GM18909 (cell line): ENCODE data around the gene SNORC.
"Not testable (repeated sequence)": the region's sequence is repeated elsewhere in the genome, so short reads cannot be mapped to it uniquely, and the experiment has no call there.

Source experiments
- ATAC-seq: cut with Tn5 transposase; IDR thresholded peaks from one replicate; pipeline ENCODE4 v1.9.1; 2021; ENCODE audit warnings: mild to moderate bottlenecking; ENCODE audit not compliant: unreplicated experiment, poor library complexity

The SNORC gene

DNA sequence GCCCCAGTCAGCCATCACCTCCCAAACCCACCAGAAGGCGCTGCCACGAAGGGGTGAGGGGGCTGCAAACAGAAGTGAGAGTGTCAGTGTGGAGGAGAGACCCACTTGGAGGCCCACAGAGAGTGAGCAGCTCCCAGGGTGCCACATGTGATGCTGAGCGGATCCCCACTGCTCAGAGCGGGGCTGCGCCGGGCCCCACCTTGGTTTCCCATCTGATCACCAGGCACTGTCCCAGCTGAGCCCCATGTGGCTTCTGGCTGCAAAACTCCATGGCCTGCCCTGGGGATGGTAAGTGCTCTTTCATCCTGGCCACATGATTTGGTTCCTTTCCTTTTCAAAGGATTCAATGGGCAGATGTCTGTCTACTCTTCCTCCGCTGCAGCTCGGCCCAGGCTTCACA is 23.8 kb downstream of the SNORC start:
- no peak for ATAC-seq

DNA sequence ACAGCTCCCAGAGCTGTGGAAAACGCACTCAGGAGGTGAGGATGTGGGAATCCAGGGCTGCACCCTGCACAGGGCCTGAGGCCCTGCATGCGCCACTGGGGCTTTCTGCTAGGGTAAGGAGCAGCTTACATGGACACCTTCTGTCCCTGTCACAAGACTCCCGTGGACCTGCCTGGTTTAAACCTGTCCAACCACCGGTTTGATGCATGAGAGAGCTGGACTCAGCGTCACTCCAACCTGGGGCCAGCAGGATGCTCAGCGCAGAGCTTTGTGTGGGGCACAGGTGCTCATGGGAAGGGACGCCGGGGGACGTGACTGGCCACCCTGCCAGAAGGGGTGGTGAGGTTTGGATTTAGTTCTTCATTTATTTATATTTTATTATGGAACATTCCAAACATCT is 24.2 kb downstream of the SNORC start:
- no peak for ATAC-seq

DNA sequence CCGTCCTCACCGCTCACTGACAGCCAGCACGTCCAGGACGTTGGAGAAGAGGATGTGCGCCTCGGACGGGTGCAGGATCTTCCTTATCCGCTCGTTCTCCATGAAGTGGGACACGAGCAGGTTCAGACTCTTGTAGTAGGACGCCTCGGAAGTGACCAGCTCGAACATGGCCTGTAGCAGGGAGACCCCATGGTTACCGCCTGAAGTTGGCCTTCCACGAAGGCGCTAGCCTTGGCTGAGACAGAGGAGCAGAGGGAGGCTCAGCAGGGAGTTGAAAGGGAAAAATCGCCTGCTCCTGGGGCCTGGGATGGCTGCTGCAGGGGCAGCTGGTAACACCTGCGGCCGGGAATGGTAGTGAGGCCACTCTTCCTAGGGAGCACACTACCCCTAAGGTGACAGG is 24.7 kb downstream of the SNORC start:
- no peak for ATAC-seq

DNA sequence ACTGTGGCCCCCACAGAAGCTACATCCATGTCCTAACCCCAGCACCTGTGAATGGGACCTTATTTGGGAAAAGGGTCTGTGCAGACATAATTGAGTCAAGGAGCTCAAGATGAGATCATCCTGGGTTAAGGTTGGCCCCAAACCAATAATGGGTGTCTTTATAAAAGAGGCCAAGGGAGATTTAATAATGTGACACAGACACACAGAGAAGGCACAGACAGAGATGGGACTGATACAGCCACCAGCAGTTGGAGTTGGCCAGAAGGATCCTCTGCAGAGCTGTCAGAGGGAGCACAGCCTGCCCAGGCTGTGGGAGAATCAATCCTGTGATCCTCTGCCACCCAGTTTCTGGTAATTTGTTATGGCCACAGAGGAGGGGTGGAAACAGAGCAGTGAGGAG is 26.0 kb downstream of the SNORC start:
- ATAC-seq: no peak

DNA sequence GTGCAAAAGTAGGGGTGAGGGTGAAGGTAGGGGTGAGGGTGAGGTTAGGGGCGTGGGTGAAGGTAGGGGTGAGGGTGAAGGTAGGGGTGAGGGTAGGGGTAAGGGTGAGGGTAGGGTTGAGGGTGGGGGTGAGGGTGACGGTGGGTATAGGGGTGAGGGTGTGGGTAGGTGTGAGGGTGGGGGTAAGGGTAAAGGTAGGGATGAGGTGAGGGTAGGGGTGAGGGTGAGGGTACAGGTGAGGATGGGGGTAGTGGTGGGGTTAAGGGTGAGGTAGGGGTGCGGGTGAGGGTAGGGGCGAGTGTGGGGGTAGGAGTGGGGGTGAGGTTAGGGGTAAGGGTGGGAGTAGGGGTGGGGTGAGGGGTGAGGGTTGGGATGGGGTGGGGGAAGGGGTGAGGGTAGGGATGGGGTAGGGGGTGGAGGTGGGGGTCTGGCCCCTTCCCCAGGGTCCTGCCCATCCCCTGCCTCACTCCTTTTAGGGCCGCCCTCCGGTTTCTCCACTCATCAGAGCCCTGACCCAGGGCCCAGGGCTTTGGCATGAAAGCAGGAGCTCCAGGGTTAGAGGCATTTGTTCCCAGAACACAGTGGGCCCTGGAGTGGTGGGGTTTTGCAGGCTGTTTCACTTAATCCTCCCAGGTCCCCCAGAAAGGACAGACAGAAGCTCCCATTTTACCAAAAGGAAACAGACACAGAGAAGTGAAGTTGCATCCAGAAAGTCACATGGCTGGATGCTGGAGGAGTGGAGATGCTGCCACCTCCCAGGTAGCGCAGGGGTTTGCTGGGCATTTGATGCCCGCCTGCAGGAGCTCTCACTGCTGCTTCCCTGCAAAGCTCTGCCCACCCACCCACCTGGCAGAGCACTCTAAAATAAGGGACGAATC is 26.9 kb downstream of the SNORC start:
- ATAC-seq: no peak

DNA sequence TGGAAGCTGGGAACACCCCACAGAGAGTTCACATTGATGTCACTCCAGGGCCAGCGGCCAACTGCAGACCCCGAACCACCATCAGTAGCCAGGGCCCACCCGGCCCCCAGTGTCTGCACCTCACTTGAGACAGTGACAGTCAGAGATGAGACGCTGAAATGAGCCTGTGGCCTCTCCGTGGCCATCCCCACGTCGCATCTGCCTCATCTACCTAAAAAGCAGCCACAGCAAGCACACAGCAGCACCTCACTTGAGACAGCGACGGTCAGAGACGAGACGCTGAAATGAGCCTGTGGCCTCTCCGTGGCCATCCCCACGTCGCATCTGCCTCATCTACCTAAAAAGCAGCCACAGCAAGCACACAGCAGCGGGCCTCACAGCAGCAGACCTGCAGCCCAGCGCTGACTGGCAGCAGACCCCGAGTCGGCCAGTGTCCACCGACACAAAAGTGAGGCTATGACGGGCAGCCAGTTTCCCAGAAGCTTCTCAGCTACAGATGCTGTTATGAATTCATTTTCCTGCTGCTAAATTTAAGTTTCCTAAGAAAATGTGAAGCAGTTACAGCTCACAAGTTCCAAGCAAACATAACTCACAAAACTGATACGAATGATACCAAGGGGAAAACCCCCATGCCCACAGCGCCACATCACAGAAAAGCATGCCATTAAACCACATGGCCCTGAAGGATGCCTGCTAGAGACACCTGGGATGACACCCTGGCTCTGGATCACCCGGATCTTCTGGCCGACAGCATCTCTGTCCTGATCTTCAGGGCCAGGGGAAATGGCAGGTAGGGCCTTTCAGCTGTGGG is 27.7 kb downstream of the SNORC start:
- no peak for ATAC-seq

DNA sequence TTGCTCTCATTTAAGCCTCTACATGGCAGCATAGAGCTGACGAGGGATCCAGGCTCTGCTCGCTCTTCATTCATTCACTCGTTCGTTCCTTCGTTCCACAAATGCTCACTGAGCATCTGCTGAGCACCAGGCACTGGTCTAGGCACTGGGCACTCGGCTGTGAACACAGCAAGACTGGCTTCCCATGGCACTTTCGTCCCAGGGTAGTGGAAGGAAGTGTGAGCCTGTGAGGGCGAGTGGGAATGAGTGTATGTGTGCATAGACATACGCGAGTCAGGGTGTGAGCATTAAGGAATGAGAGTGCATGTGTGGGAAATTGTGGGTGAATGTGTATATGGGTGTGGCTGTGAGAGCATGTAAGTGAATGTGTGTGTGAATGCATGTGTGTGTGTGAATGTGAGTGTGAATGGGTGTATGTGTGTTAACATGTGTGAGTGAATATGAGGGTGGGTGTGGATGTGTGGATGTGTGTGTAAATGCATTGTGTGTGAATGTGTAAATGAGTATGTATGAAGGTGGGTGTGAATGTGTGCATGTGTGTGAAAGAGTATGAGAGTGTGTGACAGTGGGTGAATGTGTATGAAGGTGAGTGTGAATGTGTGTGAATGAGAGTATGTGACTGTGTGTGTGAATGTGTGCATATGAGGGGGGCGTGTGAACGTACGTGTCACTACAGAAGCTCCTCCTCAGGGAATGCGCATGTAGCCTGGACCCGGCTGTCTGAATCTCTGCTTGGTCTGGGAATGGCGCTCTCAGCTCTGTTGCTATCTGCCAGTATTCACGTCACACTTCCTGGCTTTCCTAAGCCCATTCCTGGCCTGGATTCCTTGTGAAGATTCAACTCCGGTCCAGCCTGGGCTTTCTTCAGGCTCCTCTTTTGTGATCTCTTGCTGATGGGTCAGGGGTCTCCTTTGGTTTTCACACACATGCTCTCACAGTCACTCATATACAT is 28.8 kb downstream of the SNORC start:
- no peak for ATAC-seq

DNA sequence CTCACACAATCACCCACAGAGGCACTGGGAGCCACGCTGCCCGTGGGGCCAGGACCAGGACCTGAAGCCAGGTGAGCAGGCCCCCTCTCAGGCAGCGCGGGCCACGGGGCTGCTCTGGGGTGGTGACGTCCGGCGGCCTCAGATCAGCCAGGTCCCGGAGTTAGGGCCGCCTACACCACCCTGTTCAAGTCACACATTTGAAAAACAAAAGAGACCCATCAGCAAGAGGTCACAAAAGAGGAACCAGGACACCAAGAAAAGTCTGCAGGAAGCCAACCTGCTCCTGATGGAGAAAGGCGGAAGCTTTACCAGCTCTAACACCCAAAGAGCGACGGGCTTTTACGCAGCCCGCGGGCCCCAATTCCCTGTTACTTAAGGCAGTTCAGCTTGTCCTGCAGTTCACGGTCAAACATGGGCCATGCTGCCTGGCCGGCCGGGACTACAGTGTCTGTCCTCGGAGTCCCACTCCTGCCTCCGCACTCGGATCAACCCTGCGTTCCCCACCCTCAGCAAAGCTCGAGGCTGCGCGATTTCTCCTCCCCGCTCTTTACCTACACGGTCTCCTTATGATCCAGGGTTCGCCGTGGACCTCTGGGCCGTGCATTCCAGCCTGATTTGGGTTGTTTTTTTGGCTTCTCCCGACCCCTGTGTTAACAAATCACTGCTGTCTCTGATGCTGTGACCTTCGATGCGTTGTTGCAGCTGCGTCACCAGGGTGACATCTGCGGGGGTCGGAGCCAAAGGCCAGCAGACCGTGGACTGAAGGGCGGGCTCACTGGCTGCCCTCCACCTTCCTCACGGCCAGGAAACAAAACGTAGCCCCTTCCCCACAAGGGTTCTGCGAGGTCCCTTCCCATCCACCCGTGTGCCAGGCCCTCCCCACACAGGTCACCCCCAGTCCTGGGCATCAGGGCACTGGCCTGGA is 31.0 kb downstream of the SNORC start:
- no peak for ATAC-seq

DNA sequence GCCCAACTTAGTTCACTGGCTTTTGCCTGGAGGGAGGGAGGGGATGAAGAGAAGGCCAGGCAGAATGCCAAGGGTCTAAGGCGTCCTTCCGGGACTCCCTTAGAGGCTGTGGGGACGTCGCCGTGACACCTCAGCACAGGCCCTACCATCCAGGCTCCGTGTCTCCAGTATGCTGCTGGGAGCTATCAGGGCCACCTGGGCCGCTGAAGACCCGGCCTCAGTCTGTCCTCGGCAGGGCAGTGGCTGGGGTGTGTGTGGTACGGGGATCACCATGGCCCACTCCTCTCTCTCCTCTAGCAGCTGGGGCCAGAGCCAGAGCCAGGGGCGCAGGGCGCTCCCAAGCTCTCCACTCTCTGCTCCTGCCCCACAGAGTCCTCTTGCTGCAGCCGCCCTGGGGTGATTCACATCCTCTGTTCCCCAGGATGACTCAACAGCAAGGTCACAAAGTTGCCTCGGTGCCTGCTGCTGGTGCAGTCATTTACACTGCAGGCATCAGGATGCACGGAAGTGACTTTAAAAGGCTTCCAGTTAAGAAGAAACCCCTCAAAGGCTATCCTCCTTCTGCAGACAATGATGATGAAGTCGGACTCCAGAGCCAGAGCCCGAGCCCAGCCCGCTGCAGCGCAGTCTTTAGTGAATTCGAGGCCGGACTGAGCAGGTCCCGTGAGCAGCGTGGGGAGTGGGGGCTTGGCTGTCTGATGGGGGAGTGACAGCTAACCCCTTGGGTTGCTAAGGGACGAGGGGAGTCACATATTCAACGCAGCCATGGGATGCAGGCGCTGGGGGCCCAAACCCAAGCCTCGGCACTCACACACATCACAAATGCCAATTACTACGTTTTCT is 31.9 kb downstream of the SNORC start:
- no peak for ATAC-seq

DNA sequence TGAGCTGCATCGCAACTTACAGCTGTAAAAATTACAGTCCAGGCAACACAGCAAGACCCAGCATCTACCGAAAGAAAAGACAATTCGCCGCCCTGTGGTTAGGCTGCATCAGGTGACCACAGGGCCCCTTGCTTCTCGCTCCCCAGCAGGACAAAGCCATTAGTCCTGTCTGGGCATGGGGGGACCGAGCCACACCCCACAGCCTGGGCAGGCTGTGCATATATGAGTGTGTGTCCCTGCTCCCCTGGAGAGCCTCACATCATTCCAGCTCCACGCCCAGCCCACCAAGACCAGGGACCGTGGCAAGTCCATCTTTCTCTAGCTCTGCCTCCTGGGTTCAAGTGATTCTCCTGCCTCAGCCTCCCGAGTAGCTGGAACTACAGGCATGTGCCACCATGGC is 33.9 kb downstream of the SNORC start:
- ATAC-seq: no peak

DNA sequence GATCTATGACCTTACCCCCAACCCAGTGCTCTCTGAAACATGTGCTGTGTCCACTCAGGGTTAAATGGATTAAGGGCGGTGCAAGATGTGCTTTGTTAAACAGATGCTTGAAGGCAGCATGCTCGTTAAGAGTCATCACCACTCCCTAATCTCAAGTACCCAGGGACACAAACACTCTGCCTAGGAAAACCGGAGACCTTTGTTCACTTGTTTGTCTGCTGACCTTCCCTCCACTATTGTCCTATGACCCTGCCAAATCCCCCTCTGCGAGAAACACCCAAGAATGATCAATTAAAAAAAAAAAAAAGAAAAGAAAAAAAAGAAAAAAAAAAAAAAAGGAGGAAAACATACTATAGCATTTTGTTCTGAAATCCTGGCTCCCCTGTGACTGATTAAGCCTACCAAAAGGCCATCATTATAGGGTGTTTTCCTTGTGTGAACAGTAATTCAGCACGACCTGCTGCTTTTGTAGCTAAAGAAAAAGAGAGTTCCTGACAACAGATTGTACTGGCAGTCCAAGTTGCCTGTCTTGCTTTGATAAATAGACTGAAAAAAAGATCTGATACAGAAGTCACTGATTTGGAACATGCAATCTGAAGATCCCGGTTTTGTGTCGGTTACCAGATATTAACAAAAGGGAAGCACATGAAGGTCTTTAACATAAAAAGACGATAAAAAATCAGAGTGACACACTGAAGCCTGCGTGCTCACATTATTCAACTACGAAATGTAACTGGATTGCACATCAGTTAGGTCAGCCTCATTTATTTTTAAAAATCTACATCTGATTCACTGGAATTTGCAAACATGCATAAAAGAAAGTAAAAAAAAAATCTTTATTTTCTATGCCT is 37.0 kb downstream of the SNORC start:
- ATAC-seq: not testable (repeated sequence)

DNA sequence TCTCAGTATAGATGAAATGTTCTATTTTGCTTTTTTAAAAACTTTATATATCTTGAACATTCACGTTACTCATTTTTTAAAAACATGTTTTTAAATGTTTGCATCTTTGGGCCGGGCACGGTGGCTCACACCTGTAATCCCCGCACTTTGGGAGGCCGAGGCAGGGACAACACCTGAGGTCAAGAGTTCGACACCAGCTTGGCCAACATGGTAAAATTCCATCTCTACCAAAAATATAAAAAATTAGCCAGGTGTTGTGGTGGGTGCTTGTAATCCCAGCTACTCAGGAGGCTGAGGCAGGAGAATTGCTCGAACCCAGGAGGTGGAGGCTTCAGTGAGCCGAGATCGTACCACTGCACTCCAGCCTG is 37.6 kb downstream of the SNORC start:
- not testable (repeated sequence) for ATAC-seq

DNA sequence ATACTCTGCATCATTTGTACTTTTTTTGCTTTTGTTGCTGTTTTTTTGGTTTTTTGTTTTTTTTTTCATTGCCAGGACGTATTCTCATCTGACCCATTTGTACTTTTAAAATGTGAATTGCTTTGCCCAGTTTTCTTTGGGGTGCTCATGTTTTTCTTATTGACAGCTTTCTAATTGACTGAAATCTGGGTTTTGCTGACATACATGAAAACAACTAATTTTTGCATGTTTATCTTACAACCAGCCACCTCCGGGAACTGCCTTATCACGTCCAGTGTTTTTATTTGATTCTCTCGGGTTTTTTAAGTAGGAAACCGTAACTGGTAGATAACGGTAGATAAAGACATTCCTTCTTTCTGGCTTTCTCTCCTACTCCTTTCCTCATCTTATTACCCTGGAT is 38.6 kb downstream of the SNORC start:
- ATAC-seq: no peak

DNA sequence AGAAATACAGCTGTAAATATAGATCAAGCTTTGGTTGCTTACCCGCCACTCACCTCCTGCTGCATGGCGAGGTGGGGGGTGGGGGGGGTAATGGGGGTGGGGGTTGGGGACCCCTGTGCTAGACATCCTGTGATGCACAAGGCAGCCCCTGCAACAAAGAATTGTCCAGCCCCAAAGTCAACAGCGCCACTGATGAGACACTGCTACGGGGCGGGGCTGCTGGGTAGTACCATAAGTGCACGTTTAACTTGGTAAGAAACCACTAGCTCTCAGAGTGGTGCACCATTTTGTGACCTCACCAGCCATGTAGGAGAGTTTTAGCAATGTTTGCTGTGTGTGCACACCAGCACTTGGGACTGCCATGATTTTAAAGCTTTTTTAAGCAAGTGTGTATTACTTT is 40.3 kb downstream of the SNORC start:
- no peak for ATAC-seq

DNA sequence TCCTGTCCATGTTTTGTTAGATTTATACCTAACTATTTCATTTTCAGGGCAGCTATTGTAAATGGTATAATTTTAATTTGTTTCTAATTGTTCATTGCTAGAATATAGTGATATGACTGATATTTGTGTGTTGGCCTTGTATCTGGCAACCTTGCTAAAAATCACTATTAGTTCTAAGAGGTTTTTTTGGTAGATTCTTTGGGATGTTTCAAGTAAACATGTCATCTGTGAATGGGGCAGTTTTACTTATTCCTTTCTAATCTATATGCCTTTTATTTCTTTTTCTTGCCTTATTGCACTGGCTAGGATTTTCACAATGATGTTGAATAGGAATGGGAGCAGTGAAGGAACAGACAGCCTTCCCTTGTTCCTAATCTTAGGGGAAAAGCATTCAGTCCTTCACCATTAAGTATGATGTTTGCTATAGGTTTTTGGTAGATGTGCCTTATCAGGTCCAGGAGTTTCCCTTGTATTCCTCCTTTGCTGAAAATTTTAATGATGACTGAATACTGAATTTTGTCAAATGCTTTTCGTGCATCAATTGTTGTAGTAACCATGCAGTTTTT is 41.7 kb downstream of the SNORC start:
- no peak for ATAC-seq

DNA sequence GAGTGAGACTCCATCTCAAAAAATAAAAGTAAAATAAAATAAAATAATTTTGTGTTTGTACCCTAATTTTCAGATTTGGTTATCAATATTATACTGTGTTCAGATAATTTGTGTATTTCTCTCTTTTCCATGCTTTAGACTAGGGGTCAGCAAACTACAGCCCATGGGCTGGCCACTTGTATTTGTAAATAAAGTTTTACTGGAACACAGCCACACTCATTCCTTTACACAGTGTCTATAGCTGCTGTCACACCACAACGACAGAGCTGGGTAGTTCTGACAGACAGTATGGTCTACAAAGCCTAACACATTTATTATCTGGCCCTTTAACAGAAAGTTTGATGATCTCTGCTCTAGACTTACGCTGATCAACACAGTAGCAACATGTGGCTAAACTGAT is 43.8 kb downstream of the SNORC start:
- ATAC-seq: no peak

DNA sequence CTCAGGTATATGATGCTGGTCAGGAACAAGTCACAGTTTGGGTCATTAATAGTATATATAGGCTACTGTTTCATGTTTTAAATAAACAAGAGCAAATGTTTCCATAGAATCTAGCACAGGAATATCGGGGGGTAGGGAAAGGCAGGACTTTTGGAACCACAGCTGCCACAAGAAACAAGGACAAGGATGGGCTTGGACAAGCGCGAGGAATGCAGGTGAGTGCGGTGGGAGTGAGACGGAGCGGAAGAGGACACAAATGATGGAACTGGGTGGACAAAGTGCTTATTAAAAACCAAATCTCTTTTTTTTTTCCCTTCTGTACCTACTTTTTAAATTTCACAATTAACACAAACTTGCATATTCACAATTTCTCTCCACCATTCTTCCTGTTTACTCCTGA is 49.1 kb downstream of the SNORC start:
- no peak for ATAC-seq
